ENCODE measurements around the gene CYP2J2. TPM values are rescaled to one million over a fixed set of nuclear protein-coding genes. Genes with fewer than 3 reads are reported as not detected.

CYP2J2 gene
- total RNA-seq, 2 donors from 2014 or later = 100 to 243 TPM

- H3K4me1 ChIP-seq = no peaks in the 10 kb centered on the region
- no peaks in the 10 kb centered on the region for H3K9me3 ChIP-seq
- no peaks in the 10 kb centered on the region for H3K36me3 ChIP-seq
- peak; percentile 89 to 94 for TF ChIP-seq CTCF (IDR thresholded peaks at IDR 0.05)
- H3K4me3 ChIP-seq = no peak overlapping the region
- DNase-seq (ENCODE audit: low spot score) = no peak
- no peaks in the 10 kb centered on the region for H3K27me3 ChIP-seq
- H3K27ac ChIP-seq = no peak overlapping the region
Observed at GRCh38 chr1:59947047-59947938, 20.7 kb upstream of the CYP2J2 start.

- Histone ChIP-seq H3K4me3 (no peak overlapping the region), H3K36me3 (no peaks in the 10 kb centered on the region), H3K4me1 (no peaks in the 10 kb centered on the region), H3K27me3 (no peaks in the 10 kb centered on the region), H3K27ac (no peak overlapping the region), H3K9me3 (no peaks in the 10 kb centered on the region)
- no peak for TF ChIP-seq CTCF (IDR thresholded peaks at IDR 0.05)
- DNase-seq (ENCODE audit: low spot score) = no peak
Observed at GRCh38 chr1:59945790-59946189, 19.2 kb upstream of the CYP2J2 start.

GRCh38 chr1:59939393-59939792 is 12.8 kb upstream of the CYP2J2 start:
- Histone ChIP-seq H3K9me3 (peaks cover 0 to 11% of the 10 kb centered on the region in 2 donors), H3K27me3 (no peaks in the 10 kb centered on the region), H3K27ac (no peak overlapping the region), H3K4me1 (no peaks in the 10 kb centered on the region), H3K4me3 (no peak overlapping the region), H3K36me3 (no peaks in the 10 kb centered on the region)
- no peak for DNase-seq (ENCODE audit: low spot score)
- TF ChIP-seq CTCF (IDR thresholded peaks at IDR 0.05) = no peak

GRCh38 chr1:59937636-59938210 is 11.2 kb upstream of the CYP2J2 start:
- no peaks in the 10 kb centered on the region for H3K36me3 ChIP-seq
- TF ChIP-seq CTCF (IDR thresholded peaks at IDR 0.05) = no peak
- no peak for DNase-seq (ENCODE audit: low spot score)

GRCh38 chr1:59936358-59936821 is 9.8 kb upstream of the CYP2J2 start:
- H3K27me3 ChIP-seq = no peaks in the 10 kb centered on the region
- DNase-seq (ENCODE audit: low spot score) = no peak
- no peaks in the 10 kb centered on the region for H3K36me3 ChIP-seq
- TF ChIP-seq CTCF (IDR thresholded peaks at IDR 0.05) = no peak
- H3K4me3 ChIP-seq = no peak overlapping the region
- peaks cover 0 to 11% of the 10 kb centered on the region in 2 donors for H3K9me3 ChIP-seq
- H3K27ac ChIP-seq = no peak overlapping the region
- no peaks in the 10 kb centered on the region for H3K4me1 ChIP-seq

More at GRCh38 chr1:59937636-59938210, 11.2 kb upstream of the CYP2J2 start:
- Histone ChIP-seq H3K27ac (no peak overlapping the region), H3K27me3 (no peaks in the 10 kb centered on the region), H3K4me1 (no peaks in the 10 kb centered on the region), H3K9me3 (peaks cover 0 to 11% of the 10 kb centered on the region in 2 donors), H3K4me3 (no peak overlapping the region)

Data from right atrium auricular region (tissue), 2 donors.